Panc1 (cell line): ENCODE data around the gene ABLIM2.

Experiments used
- POLR2AphosphoS5 ChIP-seq: IDR thresholded peaks from 2 replicates; pipeline ENCODE4 v1.6.1; 2012; ENCODE audit warnings: mild to moderate bottlenecking, low read depth, low read length, moderate library complexity
- SIN3A ChIP-seq: IDR thresholded peaks from 2 replicates; pipeline ENCODE4 v1.6.1; 2012; ENCODE audit warnings: low read depth, mild to moderate bottlenecking, low read length, moderate library complexity, borderline replicate concordance; ENCODE audit not compliant: insufficient read depth
- TF ChIP-seq, protein P1 (sequence below): fragments of 450-650 bp; IDR thresholded peaks from 2 replicates; pipeline ENCODE4 v1.5.1; 2017; ENCODE audit warnings: mild to moderate bottlenecking

DNA sequence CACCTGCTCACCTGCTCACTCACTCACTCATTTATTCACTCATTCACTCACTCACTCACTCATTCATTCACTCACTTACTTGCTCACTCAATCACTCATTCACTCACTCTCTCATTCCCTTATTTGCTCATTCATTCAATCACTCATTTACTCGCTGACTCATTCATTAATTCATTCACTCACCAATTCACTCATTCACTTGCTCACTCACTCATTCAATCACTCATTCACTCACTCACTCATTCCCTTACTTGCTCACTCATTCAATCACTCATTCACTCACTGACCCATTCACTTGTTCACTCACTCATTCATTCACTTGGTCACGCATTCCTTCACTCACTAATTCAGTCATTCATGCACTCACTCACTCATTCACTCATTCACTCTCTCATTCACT lies 130.2 kb downstream of the ABLIM2 start:
- TF ChIP-seq, protein P1, sequence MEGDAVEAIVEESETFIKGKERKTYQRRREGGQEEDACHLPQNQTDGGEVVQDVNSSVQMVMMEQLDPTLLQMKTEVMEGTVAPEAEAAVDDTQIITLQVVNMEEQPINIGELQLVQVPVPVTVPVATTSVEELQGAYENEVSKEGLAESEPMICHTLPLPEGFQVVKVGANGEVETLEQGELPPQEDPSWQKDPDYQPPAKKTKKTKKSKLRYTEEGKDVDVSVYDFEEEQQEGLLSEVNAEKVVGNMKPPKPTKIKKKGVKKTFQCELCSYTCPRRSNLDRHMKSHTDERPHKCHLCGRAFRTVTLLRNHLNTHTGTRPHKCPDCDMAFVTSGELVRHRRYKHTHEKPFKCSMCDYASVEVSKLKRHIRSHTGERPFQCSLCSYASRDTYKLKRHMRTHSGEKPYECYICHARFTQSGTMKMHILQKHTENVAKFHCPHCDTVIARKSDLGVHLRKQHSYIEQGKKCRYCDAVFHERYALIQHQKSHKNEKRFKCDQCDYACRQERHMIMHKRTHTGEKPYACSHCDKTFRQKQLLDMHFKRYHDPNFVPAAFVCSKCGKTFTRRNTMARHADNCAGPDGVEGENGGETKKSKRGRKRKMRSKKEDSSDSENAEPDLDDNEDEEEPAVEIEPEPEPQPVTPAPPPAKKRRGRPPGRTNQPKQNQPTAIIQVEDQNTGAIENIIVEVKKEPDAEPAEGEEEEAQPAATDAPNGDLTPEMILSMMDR: no peak
- TF ChIP-seq POLR2AphosphoS5 (no peak), SIN3A (no peak)
